Measurements from ENCODE around the gene H3-3A. TPM values are rescaled to one million over a fixed set of nuclear protein-coding genes. Genes with fewer than 3 reads are reported as not detected.

The H3-3A gene
- total and polyA plus RNA-seq, 10 of the 15 experiments (the other 5 are each of a cell fraction or from before 2014, with no cell fraction given): 215 to 486 (median 393) TPM

- CTCF ChIA-PET: interaction anchor here (0.7 to 11.5 kb wide), 19 partner anchors 9 to 642 kb away, joined by 3 to 198 read pairs (median 4); partner anchors contain the start of genes H3-3A, LIN9 and SDE2
- Histone ChIP-seq H4K20me1 (ENCODE audit: control insufficient read depth, insufficient read depth) (no peaks in the 10 kb centered on the region), H3K9me3 (replicated peaks; ENCODE audit: control insufficient read depth, insufficient read depth, low read length) (no peaks in the 10 kb centered on the region), H3K27ac (ENCODE audit: control insufficient read depth, insufficient read depth) (peak overlapping the region; percentile 77; the same call in 1 of the 2 replicates), H3K27me3 (replicated peaks in 1 of 2; ENCODE audit: control insufficient read depth in 2 of 2, insufficient read depth in 2 of 2, low read length in 1 of 2) (no peaks in the 10 kb centered on the region), H3K4me1 (ENCODE audit: control insufficient read depth, insufficient read depth, low read length) (peaks cover 27% of the 10 kb centered on the region), H3K9ac (ENCODE audit: control insufficient read depth, insufficient read depth, low read length) (peak overlapping the region; percentile 82; the same call in 1 of the 2 replicates), H3K36me3 (ENCODE audit: control insufficient read depth in 2 of 2, insufficient read depth in 2 of 2, low read length in 1 of 2) (no peaks in the 10 kb centered on the region), H3K4me2 (ENCODE audit: control insufficient read depth, insufficient read depth) (peak overlapping the region; percentile 64), H2AFZ (ENCODE audit: control insufficient read depth, low read depth, low read length) (peak overlapping the region; percentile 71), H3K4me3 (peak overlapping the region; percentile 81; the same call in 1 of the 2 replicates), H3K79me2 (ENCODE audit: control insufficient read depth, insufficient read depth, low read length) (no peaks in the 10 kb centered on the region)
- SMC1A ChIA-PET (ENCODE audit: uncharacterized antibody, unreplicated experiment): interaction anchor here (0.8 to 5.5 kb wide), 9 partner anchors 11 to 160 kb away, joined by 3 to 65 read pairs (median 4); partner anchors contain the start of gene H3-3A
- DNase-seq (ENCODE audit: low read depth, low spot score): no peak
- no peak for ATAC-seq
- WGBS (ENCODE audit: insufficient coverage, insufficient replicate concordance, low lambda C conversion rate, missing lambda C conversion rate): 16% methylated on average over 21 of the region's 37 CpGs
- POLR2A ChIA-PET: interaction anchor here (0.7 to 3.1 kb wide), 6 partner anchors 11 to 119 kb away, joined by 3 to 20 read pairs (median 4); no protein-coding TSS in a partner anchor
- intact Hi-C loops (cut with micrococcal nuclease; ENCODE audit: unreplicated experiment): loop anchor here (1.0 to 10.0 kb wide), 6 partner anchors 57 to 484 kb away; partner anchors contain the start of genes LIN9 and SDE2
- in situ Hi-C loops (cut with MboI): no loop called here
- BruUV-seq (replicated peaks): no TSS peak
- RAD21 ChIA-PET (ENCODE audit: unreplicated experiment): interaction anchor here (0.8 to 5.1 kb wide), 10 partner anchors 10 to 143 kb away, joined by 3 to 52 read pairs (median 4); partner anchors contain the start of gene H3-3A
- no peak for FAIRE-seq
- TF ChIP-seq ETV6 (conservative IDR thresholded peaks at IDR 0.05 in 1 of 2, IDR thresholded peaks at IDR 0.05 in 1 of 2; ENCODE audit: borderline replicate concordance in 1 of 2, low read depth in 1 of 2) (no peak), SKIL (IDR thresholded peaks at IDR 0.05; ENCODE audit: low read depth, poor library complexity, severe bottlenecking) (no peak), CEBPZ (IDR thresholded peaks at IDR 0.05; ENCODE audit: low read depth, low read length) (no peak), NR2F1 (conservative IDR thresholded peaks at IDR 0.05) (0 out of 2 replicates have a peak, but pooled peaks have one; percentile 89), HCFC1 (IDR thresholded peaks at IDR 0.05; ENCODE audit: low read length) (no peak), NR2C2 (IDR thresholded peaks at IDR 0.05; ENCODE audit: borderline replicate concordance, control insufficient read depth, insufficient read length, low read depth) (no peak), NKRF (conservative IDR thresholded peaks at IDR 0.05) (no peak), PAX5 (IDR thresholded peaks at IDR 0.05; ENCODE audit: borderline replicate concordance, low read depth, low read length) (0 out of 2 replicates have a peak, but pooled peaks have one; percentile 2), IRF4 (IDR thresholded peaks at IDR 0.05; ENCODE audit: low read depth, low read length) (no peak), ATF7 (IDR thresholded peaks at IDR 0.05; ENCODE audit: low read depth) (no peak), CBX3 (IDR thresholded peaks at IDR 0.05; ENCODE audit: borderline replicate concordance, low read depth) (no peak), MXI1 (IDR thresholded peaks at IDR 0.05; ENCODE audit: low read depth, low read length) (0 out of 2 replicates have a peak, but pooled peaks have one; percentile 4), MLLT1 (IDR thresholded peaks at IDR 0.05) (no peak)
Measured at GRCh38 chr1:226121049-226121586, 58.6 kb downstream of the H3-3A start.

All from GM12878 (cell line).